HL-60 (cell line): Measurements from ENCODE around the gene WDFY1.

Experiments
- GABPA ChIP-seq: IDR thresholded peaks from 2 replicates; pipeline ENCODE4 v1.6.1; 2012; ENCODE audit warnings: low read depth
- POLR2AphosphoS5 ChIP-seq: IDR thresholded peaks from 2 replicates; pipeline ENCODE4 v1.6.1; 2012; ENCODE audit warnings: low read depth
- SPI1 ChIP-seq: IDR thresholded peaks from 2 replicates; pipeline ENCODE4 v1.6.1; 2012; ENCODE audit warnings: low read depth, mild to moderate bottlenecking, borderline replicate concordance
- TF ChIP-seq, protein P1 (sequence below): IDR thresholded peaks from one replicate; pipeline ENCODE4 v1.5.1; 2011; ENCODE audit warnings: low read length, control low read depth, inconsistent platforms; ENCODE audit not compliant: insufficient read depth
- TF ChIP-seq, protein P2 (sequence below): IDR thresholded peaks from 2 replicates; pipeline ENCODE4 v1.6.1; 2012; ENCODE audit warnings: low read depth; ENCODE audit not compliant: insufficient replicate concordance

DNA sequence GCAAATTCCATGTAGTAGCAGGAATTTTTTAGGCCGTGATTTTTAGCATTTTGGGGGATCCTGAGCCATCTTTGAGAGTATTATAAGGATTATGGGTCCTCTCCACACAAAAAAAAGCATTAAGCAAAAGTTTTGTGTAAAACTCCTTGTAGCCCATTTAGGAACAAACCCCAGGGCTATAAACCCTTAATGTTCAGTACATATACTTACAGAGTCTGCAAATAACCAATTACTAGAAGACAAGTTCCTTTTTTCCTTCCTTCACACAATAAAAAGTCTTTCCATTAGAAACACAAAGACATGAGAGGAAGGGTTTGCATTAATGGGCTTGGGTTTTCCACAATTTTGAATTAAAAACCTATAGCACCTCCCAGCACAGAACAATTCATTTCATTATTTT is 44.6 kb downstream of the WDFY1 start:
- no peak for TF ChIP-seq POLR2AphosphoS5
- TF ChIP-seq, protein P1, sequence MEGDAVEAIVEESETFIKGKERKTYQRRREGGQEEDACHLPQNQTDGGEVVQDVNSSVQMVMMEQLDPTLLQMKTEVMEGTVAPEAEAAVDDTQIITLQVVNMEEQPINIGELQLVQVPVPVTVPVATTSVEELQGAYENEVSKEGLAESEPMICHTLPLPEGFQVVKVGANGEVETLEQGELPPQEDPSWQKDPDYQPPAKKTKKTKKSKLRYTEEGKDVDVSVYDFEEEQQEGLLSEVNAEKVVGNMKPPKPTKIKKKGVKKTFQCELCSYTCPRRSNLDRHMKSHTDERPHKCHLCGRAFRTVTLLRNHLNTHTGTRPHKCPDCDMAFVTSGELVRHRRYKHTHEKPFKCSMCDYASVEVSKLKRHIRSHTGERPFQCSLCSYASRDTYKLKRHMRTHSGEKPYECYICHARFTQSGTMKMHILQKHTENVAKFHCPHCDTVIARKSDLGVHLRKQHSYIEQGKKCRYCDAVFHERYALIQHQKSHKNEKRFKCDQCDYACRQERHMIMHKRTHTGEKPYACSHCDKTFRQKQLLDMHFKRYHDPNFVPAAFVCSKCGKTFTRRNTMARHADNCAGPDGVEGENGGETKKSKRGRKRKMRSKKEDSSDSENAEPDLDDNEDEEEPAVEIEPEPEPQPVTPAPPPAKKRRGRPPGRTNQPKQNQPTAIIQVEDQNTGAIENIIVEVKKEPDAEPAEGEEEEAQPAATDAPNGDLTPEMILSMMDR = no peak
- TF ChIP-seq, protein P2, sequence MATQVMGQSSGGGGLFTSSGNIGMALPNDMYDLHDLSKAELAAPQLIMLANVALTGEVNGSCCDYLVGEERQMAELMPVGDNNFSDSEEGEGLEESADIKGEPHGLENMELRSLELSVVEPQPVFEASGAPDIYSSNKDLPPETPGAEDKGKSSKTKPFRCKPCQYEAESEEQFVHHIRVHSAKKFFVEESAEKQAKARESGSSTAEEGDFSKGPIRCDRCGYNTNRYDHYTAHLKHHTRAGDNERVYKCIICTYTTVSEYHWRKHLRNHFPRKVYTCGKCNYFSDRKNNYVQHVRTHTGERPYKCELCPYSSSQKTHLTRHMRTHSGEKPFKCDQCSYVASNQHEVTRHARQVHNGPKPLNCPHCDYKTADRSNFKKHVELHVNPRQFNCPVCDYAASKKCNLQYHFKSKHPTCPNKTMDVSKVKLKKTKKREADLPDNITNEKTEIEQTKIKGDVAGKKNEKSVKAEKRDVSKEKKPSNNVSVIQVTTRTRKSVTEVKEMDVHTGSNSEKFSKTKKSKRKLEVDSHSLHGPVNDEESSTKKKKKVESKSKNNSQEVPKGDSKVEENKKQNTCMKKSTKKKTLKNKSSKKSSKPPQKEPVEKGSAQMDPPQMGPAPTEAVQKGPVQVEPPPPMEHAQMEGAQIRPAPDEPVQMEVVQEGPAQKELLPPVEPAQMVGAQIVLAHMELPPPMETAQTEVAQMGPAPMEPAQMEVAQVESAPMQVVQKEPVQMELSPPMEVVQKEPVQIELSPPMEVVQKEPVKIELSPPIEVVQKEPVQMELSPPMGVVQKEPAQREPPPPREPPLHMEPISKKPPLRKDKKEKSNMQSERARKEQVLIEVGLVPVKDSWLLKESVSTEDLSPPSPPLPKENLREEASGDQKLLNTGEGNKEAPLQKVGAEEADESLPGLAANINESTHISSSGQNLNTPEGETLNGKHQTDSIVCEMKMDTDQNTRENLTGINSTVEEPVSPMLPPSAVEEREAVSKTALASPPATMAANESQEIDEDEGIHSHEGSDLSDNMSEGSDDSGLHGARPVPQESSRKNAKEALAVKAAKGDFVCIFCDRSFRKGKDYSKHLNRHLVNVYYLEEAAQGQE = no peak
- no peak for TF ChIP-seq GABPA
- TF ChIP-seq SPI1 = no peak
